Measurements from ENCODE around the gene LRRC63. TPM values are rescaled to one million over a fixed set of nuclear protein-coding genes. Genes with fewer than 3 reads are reported as not detected.

Gene LRRC63
- total RNA-seq, 1 experiment from 2014 or later: not detected

GRCh38 chr13:46182491-46182877 is 29.2 kb upstream of the LRRC63 start:
- Histone ChIP-seq H3K36me3 (ENCODE audit: insufficient read depth, low read length) (peaks cover 25% of the 10 kb centered on the region; the same call in 1 of the 2 replicates), H3K4me2 (ENCODE audit: low read depth, low read length, poor library complexity, severe bottlenecking) (peak overlapping the region; percentile 96), H4K20me1 (ENCODE audit: insufficient read depth, low read depth, low read length) (peaks cover 21% of the 10 kb centered on the region; the same call in 1 of the 2 replicates), H3K4me3 (ENCODE audit: low read length) (peak overlapping the region; percentile 90), H3K79me2 (ENCODE audit: low read length) (peaks cover 52% of the 10 kb centered on the region), H3K9me2 (replicated peaks; ENCODE audit: insufficient read depth, low read length) (no peaks in the 10 kb centered on the region), H3K4me1 (ENCODE audit: low read length) (peaks cover 52% of the 10 kb centered on the region), H3K9ac (ENCODE audit: low read length) (peak overlapping the region; percentile 80), H2AFZ (ENCODE audit: low read length) (peak overlapping the region; percentile 89), H3K27ac (ENCODE audit: low read length) (peak overlapping the region; percentile 99), H3K9me3 (ENCODE audit: low read length) (no peaks in the 10 kb centered on the region), H3K27me3 (ENCODE audit: low read length) (no peaks in the 10 kb centered on the region)
- DNase-seq: no peak

- peaks cover 17% of the 10 kb centered on the region; the same call in 1 of the 2 replicates for H4K20me1 ChIP-seq (ENCODE audit: insufficient read depth, low read depth, low read length)
- H3K36me3 ChIP-seq (ENCODE audit: insufficient read depth, low read length): peaks cover 17% of the 10 kb centered on the region; the same call in 1 of the 2 replicates
- peak; percentile 65 for DNase-seq
- no peaks in the 10 kb centered on the region for H3K27me3 ChIP-seq (ENCODE audit: low read length)
- H3K9me3 ChIP-seq (ENCODE audit: low read length): no peaks in the 10 kb centered on the region
- peaks cover 44% of the 10 kb centered on the region for H3K4me1 ChIP-seq (ENCODE audit: low read length)
- peak overlapping the region; percentile 90 for H3K4me3 ChIP-seq (ENCODE audit: low read length)
- no peaks in the 10 kb centered on the region for H3K9me2 ChIP-seq (replicated peaks; ENCODE audit: insufficient read depth, low read length)
- peak overlapping the region; percentile 80 for H3K9ac ChIP-seq (ENCODE audit: low read length)
- peak overlapping the region; percentile 96 for H3K4me2 ChIP-seq (ENCODE audit: low read depth, low read length, poor library complexity, severe bottlenecking)
- H3K79me2 ChIP-seq (ENCODE audit: low read length): peaks cover 44% of the 10 kb centered on the region
- peak overlapping the region; percentile 89 for H2AFZ ChIP-seq (ENCODE audit: low read length)
- H3K27ac ChIP-seq (ENCODE audit: low read length): peak overlapping the region; percentile 99
These were observed 28.4 kb upstream of the LRRC63 start for GRCh38 chr13:46183018-46183946.

GRCh38 chr13:46184277-46184699 is 27.4 kb upstream of the LRRC63 start:
- peak overlapping the region; percentile 89 for H2AFZ ChIP-seq (ENCODE audit: low read length)
- H3K9ac ChIP-seq (ENCODE audit: low read length): peak overlapping the region; percentile 80; the same call in 1 of the 2 replicates
- H3K9me3 ChIP-seq (ENCODE audit: low read length): no peaks in the 10 kb centered on the region
- peak; percentile 92 for DNase-seq
- no peaks in the 10 kb centered on the region for H3K27me3 ChIP-seq (ENCODE audit: low read length)
- peak overlapping the region; percentile 96 for H3K4me2 ChIP-seq (ENCODE audit: low read depth, low read length, poor library complexity, severe bottlenecking)
- H4K20me1 ChIP-seq (ENCODE audit: insufficient read depth, low read depth, low read length): peaks cover 10% of the 10 kb centered on the region; the same call in 1 of the 2 replicates
- H3K36me3 ChIP-seq (ENCODE audit: insufficient read depth, low read length): peaks cover 7% of the 10 kb centered on the region; the same call in 1 of the 2 replicates
- no peaks in the 10 kb centered on the region for H3K9me2 ChIP-seq (replicated peaks; ENCODE audit: insufficient read depth, low read length)
- peak overlapping the region; percentile 99; the same call in 1 of the 2 replicates for H3K27ac ChIP-seq (ENCODE audit: low read length)
- H3K79me2 ChIP-seq (ENCODE audit: low read length): peaks cover 34% of the 10 kb centered on the region
- no peak overlapping the region; the same call in 1 of the 2 replicates for H3K4me3 ChIP-seq (ENCODE audit: low read length)
- H3K4me1 ChIP-seq (ENCODE audit: low read length): peaks cover 34% of the 10 kb centered on the region

GRCh38 chr13:46185634-46186033 is 26.1 kb upstream of the LRRC63 start:
- Histone ChIP-seq H3K9me3 (ENCODE audit: low read length) (no peaks in the 10 kb centered on the region), H3K36me3 (ENCODE audit: insufficient read depth, low read length) (0 out of 2 replicates have a peak, but pooled peaks cover 5% of the 10 kb centered on the region), H3K79me2 (ENCODE audit: low read length) (peaks cover 20% of the 10 kb centered on the region), H3K4me3 (ENCODE audit: low read length) (no peak overlapping the region), H2AFZ (ENCODE audit: low read length) (no peak overlapping the region), H3K4me1 (ENCODE audit: low read length) (peaks cover 31% of the 10 kb centered on the region), H3K9ac (ENCODE audit: low read length) (no peak overlapping the region), H3K4me2 (ENCODE audit: low read depth, low read length, poor library complexity, severe bottlenecking) (no peak overlapping the region), H3K27me3 (ENCODE audit: low read length) (no peaks in the 10 kb centered on the region), H4K20me1 (ENCODE audit: insufficient read depth, low read depth, low read length) (peaks cover 8% of the 10 kb centered on the region; the same call in 1 of the 2 replicates), H3K27ac (ENCODE audit: low read length) (no peak overlapping the region), H3K9me2 (replicated peaks; ENCODE audit: insufficient read depth, low read length) (no peaks in the 10 kb centered on the region)
- DNase-seq: no peak

GRCh38 chr13:46192412-46192811 is 19.3 kb upstream of the LRRC63 start:
- no peak for DNase-seq
- no peak overlapping the region for H3K9ac ChIP-seq (ENCODE audit: low read length)
- no peaks in the 10 kb centered on the region for H3K9me3 ChIP-seq (ENCODE audit: low read length)

GRCh38 chr13:46195016-46195415 is 16.7 kb upstream of the LRRC63 start:
- Histone ChIP-seq H3K9me2 (replicated peaks; ENCODE audit: insufficient read depth, low read length) (no peaks in the 10 kb centered on the region), H3K27me3 (ENCODE audit: low read length) (no peaks in the 10 kb centered on the region), H3K9ac (ENCODE audit: low read length) (no peak overlapping the region), H3K27ac (ENCODE audit: low read length) (no peak overlapping the region), H3K4me1 (ENCODE audit: low read length) (peaks cover 2% of the 10 kb centered on the region), H2AFZ (ENCODE audit: low read length) (no peak overlapping the region), H3K4me3 (ENCODE audit: low read length) (no peak overlapping the region), H3K79me2 (ENCODE audit: low read length) (no peaks in the 10 kb centered on the region), H3K4me2 (ENCODE audit: low read depth, low read length, poor library complexity, severe bottlenecking) (no peak overlapping the region), H3K36me3 (ENCODE audit: insufficient read depth, low read length) (no peaks in the 10 kb centered on the region), H3K9me3 (ENCODE audit: low read length) (no peaks in the 10 kb centered on the region), H4K20me1 (ENCODE audit: insufficient read depth, low read depth, low read length) (no peaks in the 10 kb centered on the region)
- DNase-seq: peak; percentile 9

More at GRCh38 chr13:46192412-46192811, 19.3 kb upstream of the LRRC63 start:
- Histone ChIP-seq H2AFZ (ENCODE audit: low read length) (no peak overlapping the region), H3K27ac (ENCODE audit: low read length) (no peak overlapping the region), H3K9me2 (replicated peaks; ENCODE audit: insufficient read depth, low read length) (no peaks in the 10 kb centered on the region), H4K20me1 (ENCODE audit: insufficient read depth, low read depth, low read length) (no peaks in the 10 kb centered on the region), H3K4me1 (ENCODE audit: low read length) (peaks cover 6% of the 10 kb centered on the region), H3K4me3 (ENCODE audit: low read length) (no peak overlapping the region), H3K36me3 (ENCODE audit: insufficient read depth, low read length) (no peaks in the 10 kb centered on the region), H3K4me2 (ENCODE audit: low read depth, low read length, poor library complexity, severe bottlenecking) (no peak overlapping the region), H3K79me2 (ENCODE audit: low read length) (no peaks in the 10 kb centered on the region), H3K27me3 (ENCODE audit: low read length) (no peaks in the 10 kb centered on the region)

DNA sequence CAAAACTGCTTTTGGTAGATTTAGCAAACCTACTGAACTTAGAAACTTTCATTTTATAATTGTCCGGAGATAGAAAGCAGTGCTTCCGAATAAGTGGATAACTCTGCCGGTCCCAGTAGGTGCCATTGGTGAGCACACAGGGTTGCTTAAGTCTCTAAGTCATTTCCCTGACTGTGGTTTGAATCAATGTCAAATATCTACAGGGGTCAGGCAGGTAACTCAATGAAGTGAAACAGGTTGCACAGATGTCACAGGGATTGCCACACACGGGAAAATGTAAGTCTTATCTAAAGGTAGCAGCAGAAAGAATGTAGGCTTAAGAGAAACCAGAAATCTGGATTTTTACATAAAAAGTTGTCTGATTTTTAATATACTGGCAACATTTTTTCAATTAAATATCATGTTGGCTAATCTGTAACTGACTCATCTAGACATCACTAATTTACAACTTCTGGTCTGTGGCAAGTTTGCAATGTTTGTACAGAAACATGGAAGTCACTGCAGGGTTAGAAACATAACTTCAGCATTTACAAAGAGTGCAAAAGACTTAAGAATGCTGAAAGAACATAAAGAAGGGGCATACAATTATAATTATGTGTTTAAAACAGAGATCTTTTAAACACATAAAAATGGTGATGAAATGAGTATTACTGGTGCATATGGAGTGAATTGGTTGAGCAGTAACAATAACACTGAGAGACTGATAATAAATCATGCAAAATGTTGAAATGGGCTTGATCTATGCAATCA is 14.3 kb upstream of the LRRC63 start:
- no peaks in the 10 kb centered on the region for H3K36me3 ChIP-seq (ENCODE audit: insufficient read depth, low read length)
- no peak overlapping the region for H3K4me3 ChIP-seq (ENCODE audit: low read length)
- H3K4me1 ChIP-seq (ENCODE audit: low read length): no peaks in the 10 kb centered on the region
- DNase-seq: peak; percentile 15
- H3K79me2 ChIP-seq (ENCODE audit: low read length): no peaks in the 10 kb centered on the region
- H3K9me2 ChIP-seq (replicated peaks; ENCODE audit: insufficient read depth, low read length): no peaks in the 10 kb centered on the region
- no peak overlapping the region for H3K9ac ChIP-seq (ENCODE audit: low read length)
- H2AFZ ChIP-seq (ENCODE audit: low read length): no peak overlapping the region
- H3K4me2 ChIP-seq (ENCODE audit: low read depth, low read length, poor library complexity, severe bottlenecking): no peak overlapping the region
- no peaks in the 10 kb centered on the region for H4K20me1 ChIP-seq (ENCODE audit: insufficient read depth, low read depth, low read length)
- H3K27me3 ChIP-seq (ENCODE audit: low read length): no peaks in the 10 kb centered on the region
- H3K9me3 ChIP-seq (ENCODE audit: low read length): no peaks in the 10 kb centered on the region
- H3K27ac ChIP-seq (ENCODE audit: low read length): no peak overlapping the region

Data from Karpas-422 (cell line).